ENCODE data around the gene CNPY1.

DNA sequence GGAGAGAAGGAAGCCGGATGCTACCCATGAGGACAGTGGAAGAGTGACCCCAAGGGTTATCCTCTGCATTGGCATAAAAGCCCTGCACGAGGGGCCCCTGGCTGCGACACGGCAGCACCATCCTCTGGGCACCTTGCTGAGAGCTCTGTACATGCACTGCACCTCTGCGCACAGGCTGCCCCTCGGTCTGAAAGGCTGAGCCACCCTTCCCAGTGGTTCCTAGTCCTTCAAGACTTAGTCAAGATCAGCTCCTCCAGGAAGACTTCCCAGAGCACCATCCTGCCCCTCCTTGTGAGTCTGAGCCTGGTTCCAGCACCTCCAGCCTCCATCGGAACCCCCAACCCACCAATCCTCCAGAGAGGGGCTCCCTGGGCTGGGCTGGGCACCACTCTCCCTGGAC is 37.9 kb upstream of the CNPY1 start:
- TF ChIP-seq POLR2AphosphoS5 (IDR thresholded peaks at IDR 0.05) (no peak), POLR2A (IDR thresholded peaks at IDR 0.05) (no peak)
- TF ChIP-seq, protein P1, sequence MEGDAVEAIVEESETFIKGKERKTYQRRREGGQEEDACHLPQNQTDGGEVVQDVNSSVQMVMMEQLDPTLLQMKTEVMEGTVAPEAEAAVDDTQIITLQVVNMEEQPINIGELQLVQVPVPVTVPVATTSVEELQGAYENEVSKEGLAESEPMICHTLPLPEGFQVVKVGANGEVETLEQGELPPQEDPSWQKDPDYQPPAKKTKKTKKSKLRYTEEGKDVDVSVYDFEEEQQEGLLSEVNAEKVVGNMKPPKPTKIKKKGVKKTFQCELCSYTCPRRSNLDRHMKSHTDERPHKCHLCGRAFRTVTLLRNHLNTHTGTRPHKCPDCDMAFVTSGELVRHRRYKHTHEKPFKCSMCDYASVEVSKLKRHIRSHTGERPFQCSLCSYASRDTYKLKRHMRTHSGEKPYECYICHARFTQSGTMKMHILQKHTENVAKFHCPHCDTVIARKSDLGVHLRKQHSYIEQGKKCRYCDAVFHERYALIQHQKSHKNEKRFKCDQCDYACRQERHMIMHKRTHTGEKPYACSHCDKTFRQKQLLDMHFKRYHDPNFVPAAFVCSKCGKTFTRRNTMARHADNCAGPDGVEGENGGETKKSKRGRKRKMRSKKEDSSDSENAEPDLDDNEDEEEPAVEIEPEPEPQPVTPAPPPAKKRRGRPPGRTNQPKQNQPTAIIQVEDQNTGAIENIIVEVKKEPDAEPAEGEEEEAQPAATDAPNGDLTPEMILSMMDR (IDR thresholded peaks at IDR 0.05) = no peak
